CD14-positive monocyte (primary cell): Measurements from ENCODE around the gene ABCG1. TPM values are rescaled to one million over a fixed set of nuclear protein-coding genes. Genes with fewer than 3 reads are reported as not detected.

ENCODE experiments used
- DNase-seq, 3 donors: peaks; one replicate each; pipeline ENCODE4 v3.0.0-alpha.2; 2011 to 2022
- H2AFZ ChIP-seq: 2 replicates; pipeline ENCODE4 v1.6.0; 2012; ENCODE audit warnings: mild to moderate bottlenecking, low read depth, low read length, inconsistent platforms; ENCODE audit not compliant: insufficient read depth, poor library complexity, severe bottlenecking
- H3K27ac ChIP-seq, 2 donors: 1 replicate in 1 of 2; 2 replicates in 1 of 2; pipeline ENCODE4 v1.5.1; 2012 to 2013; ENCODE audit warnings: low read length in 2 of 2, control low read depth in 1 of 2, inconsistent platforms in 1 of 2, low read depth in 1 of 2, mild to moderate bottlenecking in 1 of 2
- H3K27me3 ChIP-seq, 2 donors: one replicate each; pipeline versions ENCODE4 v1.6.0 to v1.6.1; 2011 to 2013; ENCODE audit warnings: low read length in 2 of 2; ENCODE audit not compliant: control insufficient read depth in 2 of 2, insufficient read depth in 2 of 2
- H3K36me3 ChIP-seq, 2 donors: replicated peaks in 1 of 2; 1 replicate in 1 of 2; 2 replicates in 1 of 2; pipeline versions ENCODE4 v1.5.1 to v1.6.1; 2012 to 2013; ENCODE audit warnings: low read length in 2 of 2, control low read depth in 1 of 2, inconsistent platforms in 1 of 2, mild to moderate bottlenecking in 1 of 2; ENCODE audit not compliant: insufficient read depth in 2 of 2, control insufficient read depth in 1 of 2
- H3K4me1 ChIP-seq, 2 donors: 1 replicate in 1 of 2; 2 replicates in 1 of 2; pipeline versions ENCODE4 v1.5.1 to v1.6.1; 2012 to 2013; ENCODE audit warnings: low read length in 2 of 2, control low read depth in 1 of 2, inconsistent platforms in 1 of 2, mild to moderate bottlenecking in 1 of 2, moderate library complexity in 1 of 2; ENCODE audit not compliant: insufficient read depth in 2 of 2, control insufficient read depth in 1 of 2
- H3K4me2 ChIP-seq: replicated peaks from 2 replicates; pipeline ENCODE3; 2012; ENCODE audit warnings: low read length, moderate library complexity, mild to moderate bottlenecking; ENCODE audit not compliant: poor library complexity, severe bottlenecking; ENCODE audit errors: extremely low read depth
- H3K4me3 ChIP-seq, 3 experiments: fragments of 200-600 bp in 1 of 3; sonication (generic) in 1 of 3; replicated peaks in 1 of 3; 1 replicate in 2 of 3; 2 replicates in 1 of 3; pipeline ENCODE4 v1.5.1; 2011 to 2013; ENCODE audit warnings: low read length in 3 of 3, mild to moderate bottlenecking in 3 of 3, control low read depth in 2 of 3, low read depth in 2 of 3, inconsistent platforms in 1 of 3, moderate library complexity in 1 of 3
- H3K79me2 ChIP-seq: 2 replicates; pipeline ENCODE4 v1.6.0; 2012; ENCODE audit warnings: mild to moderate bottlenecking, control low read depth, inconsistent platforms, low read length, moderate library complexity; ENCODE audit not compliant: insufficient read depth
- H3K9ac ChIP-seq: 2 replicates; pipeline ENCODE4 v1.6.0; 2017; ENCODE audit warnings: low read length, mild to moderate bottlenecking; ENCODE audit not compliant: insufficient read depth, poor library complexity, severe bottlenecking
- H3K9me3 ChIP-seq, 2 donors: replicated peaks in 1 of 2; 1 replicate in 1 of 2; 2 replicates in 1 of 2; pipeline versions ENCODE4 v1.5.1 to v1.6.1; 2012 to 2013; ENCODE audit warnings: low read length in 2 of 2, control low read depth in 1 of 2; ENCODE audit not compliant: control insufficient read depth in 1 of 2, insufficient read depth in 1 of 2
- H4K20me1 ChIP-seq: 2 replicates; pipeline ENCODE4 v1.6.0; 2012; ENCODE audit warnings: mild to moderate bottlenecking, low read length, control low read depth, moderate library complexity; ENCODE audit not compliant: insufficient read depth
- H3K27ac Mint-ChIP-seq, 7 donors: one replicate each; pipeline ENCODE4 v1.8.0; 2020; ENCODE audit warnings: mild to moderate bottlenecking in 7 of 7, mixed read lengths in 7 of 7, moderate library complexity in 6 of 7, inconsistent platforms in 2 of 7
- H3K27me3 Mint-ChIP-seq, 3 donors: one replicate each; pipeline ENCODE4 v1.8.0; 2021 to 2022; ENCODE audit warnings: low read depth in 3 of 3, mild to moderate bottlenecking in 3 of 3, mixed read lengths in 3 of 3, moderate library complexity in 3 of 3, inconsistent platforms in 1 of 3
- H3K36me3 Mint-ChIP-seq, 2 donors: one replicate each; pipeline ENCODE4 v1.8.0; 2020; ENCODE audit warnings: mixed read lengths in 2 of 2, inconsistent platforms in 1 of 2, mild to moderate bottlenecking in 1 of 2
- H3K4me1 Mint-ChIP-seq: one replicate; pipeline ENCODE4 v1.8.0; 2020; ENCODE audit warnings: mild to moderate bottlenecking, mixed read lengths
- H3K4me3 Mint-ChIP-seq, 2 donors: one replicate each; pipeline ENCODE4 v1.8.0; 2020; ENCODE audit warnings: mild to moderate bottlenecking in 2 of 2, mixed read lengths in 2 of 2, moderate library complexity in 1 of 2
- H3K9me3 Mint-ChIP-seq, 7 donors: one replicate each; pipeline ENCODE4 v1.8.0; 2020 to 2022; ENCODE audit warnings: mixed read lengths in 7 of 7, mild to moderate bottlenecking in 6 of 7, moderate library complexity in 6 of 7, inconsistent platforms in 2 of 7
- WGBS: methylation state at CpG from one replicate; pipeline ENCODE4 v1.1.5; 2013; ENCODE audit warnings: missing lambda C conversion rate; ENCODE audit not compliant: insufficient coverage; 5-methylcytosine and 5-hydroxymethylcytosine counted together
- intact Hi-C, 2 donors: fragments of 100-400 bp; cut with micrococcal nuclease; formaldehyde crosslinking; loops; one replicate each; pipeline versions ENCODE4 v1.15.0 to v1.15.1; 2023
- polyA plus RNA-seq, 3 donors: library from polyadenylated mRNA; depleted of rRNA in 1 of 3; unstranded in 2 of 3; stranded (reverse) in 1 of 3; fragments of 300-500 nt in 2 of 3; fragments of >200 nt in 1 of 3; fragmentation: Illumina TruSeq in 2 of 3; gene quantifications; 1 replicate in 2 of 3; 2 replicates in 1 of 3; pipeline ENCODE4 v1.2.3, GENCODE V29; 2012 to 2021
- TF ChIP-seq, protein P1 (sequence below): fragments of 200-600 bp; IDR thresholded peaks from one replicate; pipeline ENCODE4 v1.8.0; 2022; ENCODE audit warnings: antibody characterized with exemption, mild to moderate bottlenecking

Gene ABCG1
- polyA plus RNA-seq, 3 donors: 3.0 to 5.2 (median 3.5) TPM

DNA sequence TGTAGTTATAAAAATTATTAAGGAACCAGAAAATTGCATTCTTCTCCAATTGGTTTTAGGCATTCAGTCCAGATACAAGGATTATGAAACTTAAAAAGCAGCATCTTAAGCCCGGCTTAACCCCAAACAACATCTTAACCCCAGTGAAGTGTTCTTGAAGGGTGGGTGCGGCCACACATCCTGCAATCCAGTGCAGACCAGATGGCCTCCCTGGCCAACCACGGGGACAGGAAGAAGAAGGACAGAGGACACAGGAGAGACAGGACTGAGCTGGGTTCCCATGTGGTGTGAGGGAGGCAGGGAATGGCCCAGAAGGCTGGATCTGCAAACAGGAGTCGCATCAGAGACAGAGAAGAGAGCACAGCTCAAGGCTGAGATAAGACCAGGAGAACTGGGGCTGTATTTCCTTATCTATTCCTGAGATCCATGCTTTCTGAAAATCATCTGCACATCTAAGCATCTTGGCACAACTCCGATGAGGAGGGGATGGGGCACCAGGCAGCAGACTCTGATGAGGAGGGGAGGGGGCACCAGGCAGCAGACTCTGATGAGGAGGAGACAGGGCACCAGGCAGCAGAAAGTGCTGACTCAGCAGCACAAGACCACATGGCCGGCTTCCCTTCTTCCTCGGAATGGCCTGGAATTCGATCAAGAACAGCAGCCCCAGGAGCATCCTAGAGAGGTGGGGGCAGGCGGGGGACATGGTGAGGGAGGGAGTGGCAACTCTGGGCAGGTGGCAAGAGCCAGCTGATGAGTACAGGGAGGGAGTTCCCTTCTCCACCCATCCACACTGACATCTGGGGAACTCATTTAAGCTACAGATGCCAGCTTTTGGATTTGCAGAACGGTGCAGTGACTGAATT is 26.6 kb downstream of the ABCG1 start:
- no peak overlapping the region for H3K4me2 ChIP-seq
- H3K9ac ChIP-seq: no peak overlapping the region
- H3K9me3 ChIP-seq: no peaks in the 10 kb centered on the region
- Mint-ChIP-seq H3K27me3 (peaks cover 4 to 11% (median 8%) of the 10 kb centered on the region in 3 donors), H3K4me3 (no peak overlapping the region), H3K9me3 (peaks cover 0 to 2% (median 0%) of the 10 kb centered on the region in 7 donors), H3K27ac (peak overlapping the region in 2 of 7 donors; percentile 55 to 60), H3K36me3 (peaks cover 0 to 9% of the 10 kb centered on the region in 2 donors), H3K4me1 (peaks cover 48% of the 10 kb centered on the region)
- H3K4me3 ChIP-seq: no peak overlapping the region
- H3K36me3 ChIP-seq: no peaks in the 10 kb centered on the region
- TF ChIP-seq, protein P1, sequence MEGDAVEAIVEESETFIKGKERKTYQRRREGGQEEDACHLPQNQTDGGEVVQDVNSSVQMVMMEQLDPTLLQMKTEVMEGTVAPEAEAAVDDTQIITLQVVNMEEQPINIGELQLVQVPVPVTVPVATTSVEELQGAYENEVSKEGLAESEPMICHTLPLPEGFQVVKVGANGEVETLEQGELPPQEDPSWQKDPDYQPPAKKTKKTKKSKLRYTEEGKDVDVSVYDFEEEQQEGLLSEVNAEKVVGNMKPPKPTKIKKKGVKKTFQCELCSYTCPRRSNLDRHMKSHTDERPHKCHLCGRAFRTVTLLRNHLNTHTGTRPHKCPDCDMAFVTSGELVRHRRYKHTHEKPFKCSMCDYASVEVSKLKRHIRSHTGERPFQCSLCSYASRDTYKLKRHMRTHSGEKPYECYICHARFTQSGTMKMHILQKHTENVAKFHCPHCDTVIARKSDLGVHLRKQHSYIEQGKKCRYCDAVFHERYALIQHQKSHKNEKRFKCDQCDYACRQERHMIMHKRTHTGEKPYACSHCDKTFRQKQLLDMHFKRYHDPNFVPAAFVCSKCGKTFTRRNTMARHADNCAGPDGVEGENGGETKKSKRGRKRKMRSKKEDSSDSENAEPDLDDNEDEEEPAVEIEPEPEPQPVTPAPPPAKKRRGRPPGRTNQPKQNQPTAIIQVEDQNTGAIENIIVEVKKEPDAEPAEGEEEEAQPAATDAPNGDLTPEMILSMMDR: no peak
- no peaks in the 10 kb centered on the region for H3K79me2 ChIP-seq
- H2AFZ ChIP-seq: no peak overlapping the region
- H3K27me3 ChIP-seq: no peaks in the 10 kb centered on the region
- WGBS: 13% methylated on average over 1 of the region's 10 CpGs
- H4K20me1 ChIP-seq: peaks cover 4% of the 10 kb centered on the region
- H3K4me1 ChIP-seq: peaks cover 48 to 50% of the 10 kb centered on the region in 2 donors
- no peak for DNase-seq
- no peak overlapping the region for H3K27ac ChIP-seq
- intact Hi-C loops: no loop called here

DNA sequence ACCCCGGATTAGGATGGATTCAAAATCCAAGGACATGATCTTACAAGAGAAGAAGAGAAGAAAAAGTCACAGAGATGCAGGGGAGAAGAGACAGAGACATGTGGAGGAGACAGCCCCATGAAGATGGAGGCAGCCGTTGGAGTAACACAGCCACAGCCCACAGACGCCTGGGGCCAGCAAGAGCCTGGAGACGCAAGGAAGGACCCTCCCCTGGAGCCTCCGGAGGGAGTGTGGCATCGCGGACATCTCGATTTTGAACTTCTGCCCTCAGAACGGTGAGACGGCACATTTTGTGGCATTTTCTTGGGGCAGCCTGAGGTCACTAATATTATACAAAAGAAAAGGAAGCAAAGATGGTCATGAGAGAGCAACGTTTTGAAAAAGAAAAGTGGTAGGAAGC is 28.8 kb downstream of the ABCG1 start:
- Histone ChIP-seq H3K4me3 (peak overlapping the region in 1 of 3 experiments; percentile 29), H3K4me1 (peaks cover 57 to 59% of the 10 kb centered on the region in 2 donors), H4K20me1 (peaks cover 7% of the 10 kb centered on the region), H3K4me2 (peak overlapping the region; percentile 32), H3K27me3 (no peaks in the 10 kb centered on the region), H3K27ac (no peak overlapping the region), H3K36me3 (no peaks in the 10 kb centered on the region), H3K9ac (no peak overlapping the region), H3K9me3 (no peaks in the 10 kb centered on the region), H2AFZ (peak overlapping the region; percentile 31), H3K79me2 (no peaks in the 10 kb centered on the region)
- Mint-ChIP-seq H3K36me3 (peaks cover 4 to 14% of the 10 kb centered on the region in 2 donors), H3K4me1 (peaks cover 57% of the 10 kb centered on the region), H3K4me3 (peak overlapping the region; percentile 62 to 79), H3K9me3 (peaks cover 0 to 2% (median 0%) of the 10 kb centered on the region in 7 donors), H3K27me3 (peaks cover 4 to 11% (median 10%) of the 10 kb centered on the region in 3 donors), H3K27ac (peak overlapping the region; percentile 28 to 88 (median 77))
- peak in 2 of 3 donors; percentile 33 to 36 for DNase-seq
- intact Hi-C loops: loop anchor here in 1 of 2 donors (2.0 kb wide), 1 partner anchor 13 kb away; no protein-coding TSS in a partner anchor
- 13% methylated on average over 8 of the region's 11 CpGs for WGBS
- TF ChIP-seq, protein P1: no peak
